ENCODE measurements around the gene PNKP. TPM values are rescaled to one million over a fixed set of nuclear protein-coding genes. Genes with fewer than 3 reads are reported as not detected.

The PNKP gene
- total RNA-seq, 4 donors from 2014 or later, result 47.7 to 104 (median 77.7) TPM

DNA sequence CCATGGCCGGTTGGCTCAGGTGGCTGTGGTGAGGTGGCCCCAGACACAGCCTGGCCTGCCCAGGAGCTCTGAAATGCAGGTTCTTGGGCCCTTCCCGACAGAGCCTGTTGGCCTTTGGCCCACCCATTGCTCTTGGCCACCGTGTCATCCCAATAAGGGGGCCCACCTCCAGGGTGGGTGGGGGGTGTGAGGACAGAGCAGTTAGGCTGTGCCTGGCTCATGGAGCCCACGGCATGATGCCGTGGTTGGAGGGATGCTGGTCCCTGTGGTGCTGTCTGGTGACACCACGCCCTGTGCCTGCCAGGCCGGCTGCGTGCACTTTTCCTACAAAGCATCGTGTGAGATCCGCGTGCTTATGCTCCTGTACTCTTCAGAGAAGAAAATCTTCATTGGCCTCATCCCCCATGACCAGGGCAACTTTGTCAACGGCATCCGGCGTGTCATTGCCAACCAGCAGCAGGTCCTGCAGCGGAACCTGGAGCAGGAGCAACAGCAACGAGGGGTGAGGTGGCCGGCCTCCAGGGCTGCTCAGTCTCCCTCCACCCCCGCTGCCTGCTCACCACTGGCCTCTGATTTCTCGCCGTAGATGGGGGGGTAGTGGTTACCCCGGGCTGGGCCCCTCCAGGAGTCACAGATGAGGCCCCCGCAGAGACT lies 7.6 kb downstream of the PNKP start:
- DNase-seq, result peak in 1 of 2 donors; percentile 23

DNA sequence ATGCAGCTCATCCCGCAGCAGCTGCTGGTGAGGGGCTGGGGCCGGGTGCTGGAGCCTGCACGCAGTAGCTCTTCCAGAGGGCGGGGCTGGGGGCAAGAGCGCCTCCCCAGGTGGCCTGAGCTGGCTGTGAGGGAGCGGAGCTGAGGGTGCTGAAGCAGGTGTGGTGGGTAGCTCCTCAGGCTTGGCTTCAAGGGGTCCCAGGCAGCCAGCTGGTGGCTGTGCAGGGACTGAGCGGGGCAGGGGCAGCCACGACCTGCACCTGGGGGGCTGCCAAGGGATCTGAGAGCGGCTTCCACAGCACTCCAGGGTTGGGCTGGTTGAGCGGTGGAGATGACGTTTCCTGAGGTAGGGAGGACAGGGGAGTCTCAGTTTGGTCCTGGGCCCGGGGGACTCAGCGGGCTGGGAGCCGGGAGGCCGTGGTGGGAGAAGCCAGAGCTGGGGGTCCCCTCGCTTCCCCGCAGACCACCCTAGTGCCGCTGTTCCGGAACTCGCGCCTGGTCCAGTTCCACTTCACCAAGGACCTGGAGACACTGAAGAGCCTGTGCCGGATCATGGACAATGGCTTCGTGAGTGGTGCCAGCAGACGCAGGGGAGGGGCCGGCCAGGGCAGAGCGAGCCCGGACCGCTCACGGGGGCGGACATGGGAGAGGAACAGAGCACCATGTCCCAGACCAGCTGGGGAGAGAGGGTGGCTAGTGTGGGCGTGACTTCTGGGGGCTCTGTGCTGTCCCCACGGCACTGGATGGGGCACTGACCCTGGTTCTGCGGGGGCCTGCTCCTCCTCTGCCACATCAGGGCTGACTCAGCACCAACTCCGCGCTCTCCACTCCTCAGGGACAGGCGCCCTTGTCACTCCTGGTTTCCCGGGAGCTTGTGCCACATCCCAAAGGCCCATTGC lies 9.0 kb downstream of the PNKP start:
- TF ChIP-seq, protein P1, sequence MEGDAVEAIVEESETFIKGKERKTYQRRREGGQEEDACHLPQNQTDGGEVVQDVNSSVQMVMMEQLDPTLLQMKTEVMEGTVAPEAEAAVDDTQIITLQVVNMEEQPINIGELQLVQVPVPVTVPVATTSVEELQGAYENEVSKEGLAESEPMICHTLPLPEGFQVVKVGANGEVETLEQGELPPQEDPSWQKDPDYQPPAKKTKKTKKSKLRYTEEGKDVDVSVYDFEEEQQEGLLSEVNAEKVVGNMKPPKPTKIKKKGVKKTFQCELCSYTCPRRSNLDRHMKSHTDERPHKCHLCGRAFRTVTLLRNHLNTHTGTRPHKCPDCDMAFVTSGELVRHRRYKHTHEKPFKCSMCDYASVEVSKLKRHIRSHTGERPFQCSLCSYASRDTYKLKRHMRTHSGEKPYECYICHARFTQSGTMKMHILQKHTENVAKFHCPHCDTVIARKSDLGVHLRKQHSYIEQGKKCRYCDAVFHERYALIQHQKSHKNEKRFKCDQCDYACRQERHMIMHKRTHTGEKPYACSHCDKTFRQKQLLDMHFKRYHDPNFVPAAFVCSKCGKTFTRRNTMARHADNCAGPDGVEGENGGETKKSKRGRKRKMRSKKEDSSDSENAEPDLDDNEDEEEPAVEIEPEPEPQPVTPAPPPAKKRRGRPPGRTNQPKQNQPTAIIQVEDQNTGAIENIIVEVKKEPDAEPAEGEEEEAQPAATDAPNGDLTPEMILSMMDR (IDR thresholded peaks at IDR 0.05), result no peak
- TF ChIP-seq POLR2A (IDR thresholded peaks at IDR 0.05), result no peak
- H3K27me3 ChIP-seq, result no peaks in the 10 kb centered on the region
- H3K36me3 ChIP-seq, result no peaks in the 10 kb centered on the region
- peak; percentile 16 to 26 for DNase-seq
- H3K4me3 ChIP-seq, result no peak overlapping the region
- no peaks in the 10 kb centered on the region for H3K9me3 ChIP-seq
- peak overlapping the region in 1 of 2 donors; percentile 7 for H3K27ac ChIP-seq
- intact Hi-C loops (cut with DNase I; ENCODE audit: low total_unique reads), result no loop called here
- no peaks in the 10 kb centered on the region for H3K4me1 ChIP-seq

More for the DNA sequence above, 7.6 kb downstream of the PNKP start:
- Histone ChIP-seq H3K4me3 (no peak overlapping the region), H3K27me3 (no peaks in the 10 kb centered on the region), H3K4me1 (peaks cover 0 to 1% of the 10 kb centered on the region in 2 donors), H3K27ac (no peak overlapping the region), H3K9me3 (no peaks in the 10 kb centered on the region), H3K36me3 (no peaks in the 10 kb centered on the region)
- TF ChIP-seq, protein P1 (IDR thresholded peaks at IDR 0.05), result no peak
- no peak for TF ChIP-seq POLR2A (IDR thresholded peaks at IDR 0.05)
- intact Hi-C loops (cut with DNase I; ENCODE audit: low total_unique reads), result no loop called here

DNA sequence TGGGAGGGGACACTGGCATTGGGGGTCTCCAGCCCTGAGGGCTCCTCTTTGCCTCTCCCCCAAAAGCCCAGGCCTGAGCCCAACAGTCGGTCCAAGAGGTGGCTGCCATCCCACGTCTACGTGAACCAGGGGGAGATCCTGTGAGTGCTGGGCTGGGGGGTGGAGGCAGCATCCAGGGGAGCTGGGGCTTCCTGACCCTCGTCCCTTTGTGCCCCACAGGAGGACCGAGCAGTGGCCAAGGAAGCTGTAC lies 9.6 kb downstream of the PNKP start:
- DNase-seq, result no peak
- Histone ChIP-seq H3K36me3 (no peaks in the 10 kb centered on the region), H3K4me1 (peaks cover 0 to under 1% of the 10 kb centered on the region in 2 donors), H3K4me3 (no peak overlapping the region), H3K27ac (no peak overlapping the region), H3K27me3 (no peaks in the 10 kb centered on the region), H3K9me3 (no peaks in the 10 kb centered on the region)
- intact Hi-C loops (cut with DNase I; ENCODE audit: low total_unique reads), result no loop called here
- TF ChIP-seq, protein P1 (IDR thresholded peaks at IDR 0.05), result no peak
- no peak for TF ChIP-seq POLR2A (IDR thresholded peaks at IDR 0.05)

DNA sequence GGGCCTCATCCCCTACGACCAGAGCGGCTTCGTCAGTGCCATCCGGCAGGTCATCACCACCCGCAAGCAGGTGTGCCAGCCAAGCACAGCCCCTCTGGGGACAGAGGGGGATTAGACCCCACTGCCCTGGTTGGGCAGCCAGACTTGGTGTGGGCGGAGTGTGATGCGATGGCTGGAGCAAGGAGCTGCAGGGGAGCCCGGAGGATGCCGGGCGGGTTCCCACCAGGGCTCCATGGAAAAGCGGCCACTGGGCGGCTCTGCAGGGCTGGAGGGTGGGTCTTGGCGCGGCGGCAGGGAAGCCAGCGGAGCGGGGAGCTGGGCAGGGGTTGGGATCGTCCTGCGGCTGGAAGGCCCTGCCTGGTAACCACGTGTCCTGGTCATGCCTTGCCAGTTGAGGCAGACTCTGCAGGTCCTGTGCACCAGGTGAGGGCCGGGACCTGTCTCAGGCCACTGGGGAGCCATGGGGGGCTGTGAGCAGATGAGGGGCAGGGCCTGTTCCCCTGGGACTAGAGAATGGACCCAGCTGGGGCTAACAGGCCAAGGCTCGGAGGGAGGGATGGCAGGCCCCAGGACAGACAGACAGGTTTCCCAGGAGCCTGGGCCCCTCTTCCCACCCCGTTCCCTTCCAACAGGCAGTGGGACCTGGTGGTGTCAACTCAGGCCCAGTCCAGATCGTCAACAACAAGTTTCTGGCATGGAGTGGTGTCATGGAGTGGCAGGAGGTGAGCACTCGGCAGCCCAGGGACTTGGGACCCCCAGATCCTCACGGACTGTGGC lies 10.1 kb downstream of the PNKP start:
- intact Hi-C loops (cut with DNase I; ENCODE audit: low total_unique reads), result no loop called here
- no peak overlapping the region for H3K27ac ChIP-seq
- H3K27me3 ChIP-seq, result no peaks in the 10 kb centered on the region
- no peak for TF ChIP-seq POLR2A (IDR thresholded peaks at IDR 0.05)
- TF ChIP-seq, protein P1 (IDR thresholded peaks at IDR 0.05), result no peak
- H3K36me3 ChIP-seq, result no peaks in the 10 kb centered on the region
- DNase-seq, result peak in 1 of 2 donors; percentile 18
- no peaks in the 10 kb centered on the region for H3K9me3 ChIP-seq
- no peak overlapping the region for H3K4me3 ChIP-seq
- H3K4me1 ChIP-seq, result peaks cover 0 to 5% of the 10 kb centered on the region in 2 donors
